Stimulated activated naive CD8-positive, alpha-beta T cell treated with anti-CD3 and anti-CD28 coated beads, Interleukin-15, amount 100 ng/mL, for 72 hours (primary cell): ENCODE measurements around the gene SHISA2.
"Not testable (repeated sequence)": the region's sequence is repeated elsewhere in the genome, so short reads cannot be mapped to it uniquely, and the experiment has no call there.

ENCODE experiments used
- ATAC-seq: fragments of 150-1000 bp; cut with Tn5 transposase; 2 replicates; pipeline ENCODE4 v1.10.0; 2021; ENCODE audit warnings: mild to moderate bottlenecking, moderate library complexity
- DNase-seq, 2 donors: peaks; one replicate each; pipeline ENCODE4 v3.0.0; 2021 to 2022
- H3K27ac Mint-ChIP-seq, 2 donors: one replicate each; pipeline ENCODE4 v1.8.0; 2022; ENCODE audit warnings: mild to moderate bottlenecking in 2 of 2, mixed read lengths in 2 of 2, moderate library complexity in 2 of 2
- H3K27me3 Mint-ChIP-seq: one replicate; pipeline ENCODE4 v1.8.0; 2022; ENCODE audit warnings: mixed read lengths
- H3K4me1 Mint-ChIP-seq: one replicate; pipeline ENCODE4 v1.8.0; 2022; ENCODE audit warnings: mild to moderate bottlenecking, mixed read lengths
- H3K4me3 Mint-ChIP-seq, 2 donors: one replicate each; pipeline ENCODE4 v1.8.0; 2022; ENCODE audit warnings: mild to moderate bottlenecking in 2 of 2, mixed read lengths in 2 of 2, moderate library complexity in 1 of 2
- H3K9me3 Mint-ChIP-seq, 2 donors: one replicate each; pipeline ENCODE4 v1.8.0; 2022; ENCODE audit warnings: mixed read lengths in 2 of 2

SHISA2 gene

GRCh38 chr13:26051657-26052311 is at the start of gene SHISA2:
SHISA2 (minus strand) TSS chr13:26052016; CDS start chr13:26050975, 1,041 bp downstream.
- Mint-ChIP-seq H3K27me3 (peaks cover 24% of the 10 kb centered on the region), H3K27ac (peak within 1 kb of the TSS in 1 of 2 donors; percentile 78), H3K4me1 (peaks cover 43% of the 10 kb centered on the region), H3K9me3 (no peaks in the 10 kb centered on the region), H3K4me3 (peak within 1 kb of the TSS; percentile 70 to 80)
- ATAC-seq = peak; percentile 82
- peak; percentile 39 to 57 for DNase-seq

DNA sequence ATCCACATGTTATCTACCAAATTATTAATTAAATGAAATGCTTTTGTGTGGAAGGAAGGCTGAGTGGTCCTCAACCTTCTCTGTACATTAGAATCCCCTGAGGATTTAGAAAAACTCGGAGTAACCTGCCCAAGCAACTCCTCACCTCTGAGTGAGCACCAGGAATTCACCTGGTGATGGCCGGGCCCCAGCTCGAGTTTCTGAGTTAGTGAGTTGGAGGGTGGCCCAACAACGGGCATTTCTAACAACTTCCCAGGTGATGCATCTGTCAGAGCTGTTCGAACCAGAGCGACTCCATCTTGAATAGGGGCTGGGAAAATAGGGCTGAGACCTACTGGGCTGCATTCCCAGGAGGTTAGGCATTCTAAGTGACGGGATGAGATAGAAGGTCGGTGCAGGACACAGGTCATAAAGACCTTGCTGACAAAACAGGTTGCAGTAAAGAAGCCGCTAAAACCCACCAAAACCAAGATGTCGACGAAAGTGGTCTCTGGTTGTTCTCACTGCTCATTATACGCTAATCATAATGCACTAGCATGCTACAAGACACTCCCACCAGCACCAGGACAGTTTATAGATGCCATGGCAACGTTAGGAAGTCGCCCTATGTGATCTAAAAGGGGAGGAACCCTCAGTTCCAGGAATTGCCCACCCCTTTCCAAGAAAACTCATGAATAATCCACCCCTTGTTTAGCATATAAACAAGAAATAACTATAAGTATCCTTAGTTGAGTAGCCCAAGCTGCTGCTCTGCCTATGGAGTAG is 44.2 kb upstream of the SHISA2 start:
- H3K27ac Mint-ChIP-seq = no peak overlapping the region
- H3K4me3 Mint-ChIP-seq = no peak overlapping the region
- H3K4me1 Mint-ChIP-seq = no peaks in the 10 kb centered on the region
- H3K9me3 Mint-ChIP-seq = peaks cover 0 to 3% of the 10 kb centered on the region in 2 donors
- DNase-seq = no peak
- peaks cover 30% of the 10 kb centered on the region for H3K27me3 Mint-ChIP-seq
- ATAC-seq = no peak

GRCh38 chr13:26095338-26095737 is 43.5 kb upstream of the SHISA2 start:
- no peak overlapping the region for H3K27ac Mint-ChIP-seq
- H3K9me3 Mint-ChIP-seq = peaks cover 0 to 3% of the 10 kb centered on the region in 2 donors
- H3K4me1 Mint-ChIP-seq = no peaks in the 10 kb centered on the region
- ATAC-seq = no peak
- H3K27me3 Mint-ChIP-seq = peaks cover 30% of the 10 kb centered on the region
- no peak for DNase-seq
- no peak overlapping the region for H3K4me3 Mint-ChIP-seq

GRCh38 chr13:26076821-26077220 is 25.0 kb upstream of the SHISA2 start:
- ATAC-seq, H3K9me3 Mint-ChIP-seq, DNase-seq, H3K4me3 Mint-ChIP-seq, H3K4me1 Mint-ChIP-seq, H3K27ac Mint-ChIP-seq: not testable (repeated sequence)
- H3K27me3 Mint-ChIP-seq = peaks cover 48% of the 10 kb centered on the region

DNA sequence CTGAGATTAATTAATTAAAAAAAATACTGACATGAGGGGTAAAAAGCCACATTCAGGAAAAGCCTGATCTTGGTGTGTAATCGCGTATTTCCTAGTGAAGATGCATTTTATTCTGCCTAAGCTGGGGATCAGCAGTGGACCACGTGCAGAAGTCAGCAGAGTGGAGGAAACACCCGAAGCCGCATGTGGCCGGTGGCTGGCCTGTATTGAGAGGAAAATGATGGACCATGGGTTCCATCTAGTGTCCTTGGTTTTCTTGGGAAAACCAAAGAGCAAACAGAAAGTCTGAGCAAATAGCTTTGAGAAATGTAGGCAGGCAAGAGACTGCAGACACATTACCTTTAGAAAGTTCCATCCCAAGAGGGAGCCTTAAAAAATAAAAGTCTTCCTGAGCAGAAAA is 23.7 kb upstream of the SHISA2 start:
- H3K27ac Mint-ChIP-seq = no peak overlapping the region
- ATAC-seq (no peak), DNase-seq (no peak)
- H3K9me3 Mint-ChIP-seq = no peaks in the 10 kb centered on the region
- peaks cover 51% of the 10 kb centered on the region for H3K27me3 Mint-ChIP-seq
- H3K4me1 Mint-ChIP-seq = peaks cover 6% of the 10 kb centered on the region
- H3K4me3 Mint-ChIP-seq = no peak overlapping the region

- Mint-ChIP-seq H3K4me3 (no peak overlapping the region), H3K27me3 (peaks cover 52% of the 10 kb centered on the region)
- DNase-seq = no peak
Observed at GRCh38 chr13:26074706-26075105, 22.9 kb upstream of the SHISA2 start.

GRCh38 chr13:26072335-26072734 is 20.5 kb upstream of the SHISA2 start:
- not testable (repeated sequence) for H3K4me1 Mint-ChIP-seq, H3K4me3 Mint-ChIP-seq, DNase-seq, H3K9me3 Mint-ChIP-seq, H3K27ac Mint-ChIP-seq
- H3K27me3 Mint-ChIP-seq = peaks cover 57% of the 10 kb centered on the region
- ATAC-seq = peak; percentile 62

More at GRCh38 chr13:26074706-26075105, 22.9 kb upstream of the SHISA2 start:
- Mint-ChIP-seq H3K9me3 (no peaks in the 10 kb centered on the region), H3K27ac (no peak overlapping the region), H3K4me1 (peaks cover 6% of the 10 kb centered on the region)
- no peak for ATAC-seq

GRCh38 chr13:26071691-26072090 is 19.9 kb upstream of the SHISA2 start:
- ATAC-seq = no peak
- peaks cover 6% of the 10 kb centered on the region for H3K4me1 Mint-ChIP-seq

GRCh38 chr13:26069642-26070041 is 17.8 kb upstream of the SHISA2 start:
- H3K27ac Mint-ChIP-seq, H3K9me3 Mint-ChIP-seq, DNase-seq, H3K4me3 Mint-ChIP-seq, ATAC-seq, H3K4me1 Mint-ChIP-seq: not testable (repeated sequence)
- H3K27me3 Mint-ChIP-seq = peaks cover 38% of the 10 kb centered on the region

More at GRCh38 chr13:26071691-26072090, 19.9 kb upstream of the SHISA2 start:
- Mint-ChIP-seq H3K9me3 (no peaks in the 10 kb centered on the region), H3K27me3 (peaks cover 51% of the 10 kb centered on the region), H3K4me3 (no peak overlapping the region), H3K27ac (no peak overlapping the region)
- no peak for DNase-seq

GRCh38 chr13:26068372-26068771 is 16.6 kb upstream of the SHISA2 start:
- not testable (repeated sequence) for H3K4me1 Mint-ChIP-seq, H3K9me3 Mint-ChIP-seq, H3K4me3 Mint-ChIP-seq, ATAC-seq, DNase-seq
- peak overlapping the region in 1 of 2 donors; percentile 44 for H3K27ac Mint-ChIP-seq
- peaks cover 26% of the 10 kb centered on the region for H3K27me3 Mint-ChIP-seq

DNA sequence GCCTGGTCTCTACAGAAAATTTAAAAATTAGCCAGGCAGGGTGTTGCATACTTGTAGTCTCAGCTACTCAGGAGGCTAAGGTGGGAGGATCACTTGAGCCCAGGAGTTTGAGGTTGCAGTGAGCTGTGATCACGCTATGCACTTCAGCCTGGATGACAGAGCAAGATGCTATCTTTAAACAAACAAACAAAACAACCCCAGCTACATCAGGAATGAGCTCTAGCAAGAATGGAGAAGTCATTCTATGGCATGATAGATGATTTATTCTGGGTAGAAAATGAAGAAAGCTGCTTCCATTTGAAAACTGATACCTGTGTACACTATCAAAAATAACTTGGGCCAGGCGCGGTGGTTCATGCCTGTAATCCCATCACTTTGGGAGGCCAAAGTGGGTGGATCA is 15.8 kb upstream of the SHISA2 start:
- ATAC-seq = no peak
- no peak for DNase-seq
- H3K4me1 Mint-ChIP-seq = no peaks in the 10 kb centered on the region
- peaks cover 20% of the 10 kb centered on the region for H3K27me3 Mint-ChIP-seq
- no peak overlapping the region for H3K4me3 Mint-ChIP-seq
- no peaks in the 10 kb centered on the region for H3K9me3 Mint-ChIP-seq
- H3K27ac Mint-ChIP-seq = no peak overlapping the region

GRCh38 chr13:26066492-26066891 is 14.7 kb upstream of the SHISA2 start:
- H3K4me1 Mint-ChIP-seq = not testable (repeated sequence)

DNA sequence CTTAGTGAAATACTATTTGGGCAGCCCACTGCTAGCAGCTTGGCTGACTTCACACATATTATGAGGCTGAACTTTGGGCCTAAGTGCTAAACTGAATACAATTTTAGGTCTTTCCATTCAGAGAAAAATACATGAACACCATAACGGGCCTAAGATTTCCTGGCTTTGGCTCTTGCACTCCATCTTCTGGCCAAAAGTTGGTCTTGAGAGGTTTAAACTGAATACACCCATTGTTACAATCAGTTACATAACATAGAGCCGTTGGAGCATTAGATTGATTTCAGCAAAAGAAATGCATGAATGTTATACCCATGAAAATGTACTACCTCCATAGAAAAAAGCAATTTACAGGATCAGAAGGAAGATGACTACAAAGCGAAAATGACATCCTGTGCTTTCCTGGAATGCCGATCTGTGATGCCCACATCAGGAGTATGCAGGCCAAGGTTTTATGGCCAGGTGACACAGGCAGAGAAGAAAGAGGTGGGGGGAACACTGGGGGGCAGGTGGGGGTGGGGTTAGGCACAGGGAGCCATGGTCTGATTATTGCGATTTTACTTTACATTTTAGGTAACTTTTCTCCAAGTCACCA is 11.1 kb upstream of the SHISA2 start:
- DNase-seq = peak; percentile 22 to 36
- Mint-ChIP-seq H3K4me1 (peaks cover 6% of the 10 kb centered on the region), H3K27ac (peak overlapping the region in 1 of 2 donors; percentile 86), H3K4me3 (no peak overlapping the region), H3K9me3 (no peaks in the 10 kb centered on the region), H3K27me3 (no peaks in the 10 kb centered on the region)
- peak; percentile 75 for ATAC-seq

More at GRCh38 chr13:26066492-26066891, 14.7 kb upstream of the SHISA2 start:
- H3K27ac Mint-ChIP-seq, ATAC-seq, H3K9me3 Mint-ChIP-seq, H3K4me3 Mint-ChIP-seq, DNase-seq: not testable (repeated sequence)
- H3K27me3 Mint-ChIP-seq = peaks cover 16% of the 10 kb centered on the region

GRCh38 chr13:26061947-26062346 is 10.1 kb upstream of the SHISA2 start:
- H3K9me3 Mint-ChIP-seq = no peaks in the 10 kb centered on the region
- H3K27me3 Mint-ChIP-seq = no peaks in the 10 kb centered on the region
- H3K4me3 Mint-ChIP-seq = no peak overlapping the region
- DNase-seq (no peak), ATAC-seq (no peak)
- peaks cover 6% of the 10 kb centered on the region for H3K4me1 Mint-ChIP-seq
- no peak overlapping the region for H3K27ac Mint-ChIP-seq

DNA sequence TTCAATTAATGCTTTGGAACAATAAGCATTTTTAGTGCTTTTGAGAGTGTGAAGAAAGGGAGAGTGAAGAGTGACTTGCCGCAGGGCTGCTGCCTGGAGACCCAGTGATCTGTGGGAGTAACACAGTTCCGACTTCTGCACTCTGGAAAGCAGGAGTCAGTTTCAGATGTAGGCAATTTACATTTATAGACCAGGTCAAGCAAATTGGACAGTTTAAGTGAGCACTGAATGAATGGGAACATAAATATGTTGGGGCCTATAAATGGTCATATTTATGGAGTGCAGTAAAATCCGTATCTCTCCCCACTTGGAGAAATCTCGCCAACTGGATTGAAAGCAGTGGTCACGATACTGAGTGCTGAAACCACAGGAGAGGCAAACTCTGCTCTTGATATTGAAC is 9.4 kb upstream of the SHISA2 start:
- Mint-ChIP-seq H3K27me3 (no peaks in the 10 kb centered on the region), H3K27ac (no peak overlapping the region), H3K9me3 (no peaks in the 10 kb centered on the region), H3K4me1 (peaks cover 6% of the 10 kb centered on the region), H3K4me3 (no peak overlapping the region)
- ATAC-seq (no peak), DNase-seq (no peak)

GRCh38 chr13:26060357-26060756 is 8.5 kb upstream of the SHISA2 start:
- H3K4me3 Mint-ChIP-seq = no peak overlapping the region
- H3K27ac Mint-ChIP-seq = no peak overlapping the region
- H3K27me3 Mint-ChIP-seq = no peaks in the 10 kb centered on the region
- ATAC-seq (no peak), DNase-seq (no peak)
- no peaks in the 10 kb centered on the region for H3K9me3 Mint-ChIP-seq
- peaks cover 6% of the 10 kb centered on the region for H3K4me1 Mint-ChIP-seq
